ENCODE data around the gene CSRNP2. TPM values are rescaled to one million over a fixed set of nuclear protein-coding genes. Genes with fewer than 3 reads are reported as not detected.
"Not testable (repeated sequence)": the region's sequence is repeated elsewhere in the genome, so short reads cannot be mapped to it uniquely, and the experiment has no call there.

The CSRNP2 gene
- total RNA-seq, 1 experiment from 2014 or later: 44.0 TPM

GRCh38 chr12:51081421-51081820 is 2.0 kb downstream of the CSRNP2 start:
- Histone ChIP-seq H3K27me3 (replicated peaks; ENCODE audit: control insufficient read depth, insufficient read depth, low read length) (no peaks in the 10 kb centered on the region), H3K9me3 (no peaks in the 10 kb centered on the region), H3K36me3 (ENCODE audit: control insufficient read depth, insufficient read depth, low read length) (no peaks in the 10 kb centered on the region), H3K4me3 (ENCODE audit: low read depth, low read length) (no peak overlapping the region), H3K4me1 (peaks cover 10% of the 10 kb centered on the region; the same call in 1 of the 2 replicates)
- TF ChIP-seq, protein P1, sequence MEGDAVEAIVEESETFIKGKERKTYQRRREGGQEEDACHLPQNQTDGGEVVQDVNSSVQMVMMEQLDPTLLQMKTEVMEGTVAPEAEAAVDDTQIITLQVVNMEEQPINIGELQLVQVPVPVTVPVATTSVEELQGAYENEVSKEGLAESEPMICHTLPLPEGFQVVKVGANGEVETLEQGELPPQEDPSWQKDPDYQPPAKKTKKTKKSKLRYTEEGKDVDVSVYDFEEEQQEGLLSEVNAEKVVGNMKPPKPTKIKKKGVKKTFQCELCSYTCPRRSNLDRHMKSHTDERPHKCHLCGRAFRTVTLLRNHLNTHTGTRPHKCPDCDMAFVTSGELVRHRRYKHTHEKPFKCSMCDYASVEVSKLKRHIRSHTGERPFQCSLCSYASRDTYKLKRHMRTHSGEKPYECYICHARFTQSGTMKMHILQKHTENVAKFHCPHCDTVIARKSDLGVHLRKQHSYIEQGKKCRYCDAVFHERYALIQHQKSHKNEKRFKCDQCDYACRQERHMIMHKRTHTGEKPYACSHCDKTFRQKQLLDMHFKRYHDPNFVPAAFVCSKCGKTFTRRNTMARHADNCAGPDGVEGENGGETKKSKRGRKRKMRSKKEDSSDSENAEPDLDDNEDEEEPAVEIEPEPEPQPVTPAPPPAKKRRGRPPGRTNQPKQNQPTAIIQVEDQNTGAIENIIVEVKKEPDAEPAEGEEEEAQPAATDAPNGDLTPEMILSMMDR (IDR thresholded peaks at IDR 0.05; ENCODE audit: insufficient read depth in 1 of 2, low read depth in 1 of 2, low read length in 1 of 2, severe bottlenecking in 1 of 2, unreplicated experiment in 1 of 2): no peak
- ChIA-PET POLR2A (interaction anchor here (0.7 to 2.6 kb wide), 3 partner anchors 9 to 239 kb away, joined by 4 to 19 read pairs (median 5); no protein-coding TSS in a partner anchor), CTCF (no interaction called here)
- Mint-ChIP-seq H3K9me3 (ENCODE audit: unreplicated experiment) (no peaks in the 10 kb centered on the region), H3K27me3 (ENCODE audit: insufficient read depth, unreplicated experiment) (no peaks in the 10 kb centered on the region), H3K4me3 (ENCODE audit: unreplicated experiment) (peak overlapping the region; percentile 96), H3K27ac (ENCODE audit: unreplicated experiment) (no peak overlapping the region), H3K36me3 (ENCODE audit: insufficient read depth, unreplicated experiment) (peaks cover 42% of the 10 kb centered on the region), H3K4me1 (ENCODE audit: low read depth, unreplicated experiment) (peaks cover 16% of the 10 kb centered on the region)
- no TSS peak for BruUV-seq (replicated peaks)
- DNase-seq: no peak
- intact Hi-C loops (cut with micrococcal nuclease; ENCODE audit: unreplicated experiment): no loop called here

GRCh38 chr12:51080136-51080535 is 3.3 kb downstream of the CSRNP2 start:
- Mint-ChIP-seq H3K4me1 (ENCODE audit: low read depth, unreplicated experiment) (peaks cover 16% of the 10 kb centered on the region), H3K9me3 (ENCODE audit: unreplicated experiment) (no peaks in the 10 kb centered on the region), H3K36me3 (ENCODE audit: insufficient read depth, unreplicated experiment) (peaks cover 53% of the 10 kb centered on the region), H3K27me3 (ENCODE audit: insufficient read depth, unreplicated experiment) (no peaks in the 10 kb centered on the region), H3K4me3 (ENCODE audit: unreplicated experiment) (no peak overlapping the region), H3K27ac (ENCODE audit: unreplicated experiment) (no peak overlapping the region)
- no TSS peak for BruUV-seq (replicated peaks)
- POLR2A ChIA-PET: no interaction called here
- H3K4me3 ChIP-seq (ENCODE audit: low read depth, low read length): no peak overlapping the region
- H3K36me3 ChIP-seq (ENCODE audit: control insufficient read depth, insufficient read depth, low read length): no peaks in the 10 kb centered on the region
- peaks cover 10% of the 10 kb centered on the region; the same call in 1 of the 2 replicates for H3K4me1 ChIP-seq
- intact Hi-C loops (cut with micrococcal nuclease; ENCODE audit: unreplicated experiment): no loop called here
- CTCF ChIA-PET: no interaction called here
- no peak for DNase-seq
- no peaks in the 10 kb centered on the region for H3K9me3 ChIP-seq
- no peaks in the 10 kb centered on the region for H3K27me3 ChIP-seq (replicated peaks; ENCODE audit: control insufficient read depth, insufficient read depth, low read length)
- TF ChIP-seq, protein P1 (IDR thresholded peaks at IDR 0.05; ENCODE audit: insufficient read depth in 1 of 2, low read depth in 1 of 2, low read length in 1 of 2, severe bottlenecking in 1 of 2, unreplicated experiment in 1 of 2): no peak

DNA sequence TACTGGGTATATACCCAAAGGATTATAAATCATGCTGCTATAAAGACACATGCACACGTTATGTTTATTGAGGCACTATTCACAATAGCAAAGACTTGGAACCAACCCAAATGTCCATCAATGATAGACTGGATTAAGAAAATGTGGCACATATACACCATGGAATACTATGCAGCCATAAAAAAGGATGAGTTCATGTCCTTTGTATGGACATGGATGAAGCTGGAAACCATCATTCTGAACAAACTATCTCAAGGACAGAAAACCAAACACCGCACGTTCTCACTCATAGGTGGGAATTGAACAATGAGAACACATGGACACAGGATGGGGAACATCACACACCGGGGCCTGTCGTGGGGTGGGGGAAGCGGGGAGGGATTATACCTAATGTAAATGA is 4.5 kb downstream of the CSRNP2 start:
- H3K4me3 Mint-ChIP-seq (ENCODE audit: unreplicated experiment); CTCF ChIA-PET; POLR2A ChIA-PET; H3K27me3 ChIP-seq (replicated peaks; ENCODE audit: control insufficient read depth, insufficient read depth, low read length); H3K4me3 ChIP-seq (ENCODE audit: low read depth, low read length); intact Hi-C loops (cut with micrococcal nuclease; ENCODE audit: unreplicated experiment); BruUV-seq (replicated peaks); H3K9me3 Mint-ChIP-seq (ENCODE audit: unreplicated experiment); H3K36me3 ChIP-seq (ENCODE audit: control insufficient read depth, insufficient read depth, low read length); H3K27me3 Mint-ChIP-seq (ENCODE audit: insufficient read depth, unreplicated experiment); DNase-seq; H3K9me3 ChIP-seq; H3K27ac Mint-ChIP-seq (ENCODE audit: unreplicated experiment): not testable (repeated sequence)
- Mint-ChIP-seq H3K4me1 (ENCODE audit: low read depth, unreplicated experiment) (peaks cover 16% of the 10 kb centered on the region), H3K36me3 (ENCODE audit: insufficient read depth, unreplicated experiment) (peaks cover 61% of the 10 kb centered on the region)
- H3K4me1 ChIP-seq: peaks cover 10% of the 10 kb centered on the region; the same call in 1 of the 2 replicates

GRCh38 chr12:51078346-51078745 is 5.0 kb downstream of the CSRNP2 start:
- H3K27ac Mint-ChIP-seq (ENCODE audit: unreplicated experiment); H3K4me3 Mint-ChIP-seq (ENCODE audit: unreplicated experiment); H3K9me3 Mint-ChIP-seq (ENCODE audit: unreplicated experiment); DNase-seq; H3K36me3 ChIP-seq (ENCODE audit: control insufficient read depth, insufficient read depth, low read length); CTCF ChIA-PET; intact Hi-C loops (cut with micrococcal nuclease; ENCODE audit: unreplicated experiment); H3K4me3 ChIP-seq (ENCODE audit: low read depth, low read length); H3K27me3 Mint-ChIP-seq (ENCODE audit: insufficient read depth, unreplicated experiment); H3K27me3 ChIP-seq (replicated peaks; ENCODE audit: control insufficient read depth, insufficient read depth, low read length); H3K9me3 ChIP-seq; BruUV-seq (replicated peaks): not testable (repeated sequence)
- H3K4me1 ChIP-seq: peaks cover 10% of the 10 kb centered on the region; the same call in 1 of the 2 replicates
- Mint-ChIP-seq H3K36me3 (ENCODE audit: insufficient read depth, unreplicated experiment) (peaks cover 61% of the 10 kb centered on the region), H3K4me1 (ENCODE audit: low read depth, unreplicated experiment) (peaks cover 16% of the 10 kb centered on the region)
- POLR2A ChIA-PET: interaction anchor here (0.6 kb wide), 1 partner anchor 14 kb away, joined by 3 read pairs; no protein-coding TSS in a partner anchor

Measured in Caco-2 (cell line).